SH-SY5Y (cell line): ENCODE measurements around the gene CYP11A1.

ENCODE experiments used
- GATA2 ChIP-seq: IDR thresholded peaks from 2 replicates; pipeline ENCODE4 v1.6.1; 2011; ENCODE audit warnings: mild to moderate bottlenecking, low read depth, low read length
- GATA3 ChIP-seq: IDR thresholded peaks from 2 replicates; pipeline ENCODE4 v1.6.1; 2011; ENCODE audit warnings: low read depth, mild to moderate bottlenecking, low read length, moderate library complexity

DNA sequence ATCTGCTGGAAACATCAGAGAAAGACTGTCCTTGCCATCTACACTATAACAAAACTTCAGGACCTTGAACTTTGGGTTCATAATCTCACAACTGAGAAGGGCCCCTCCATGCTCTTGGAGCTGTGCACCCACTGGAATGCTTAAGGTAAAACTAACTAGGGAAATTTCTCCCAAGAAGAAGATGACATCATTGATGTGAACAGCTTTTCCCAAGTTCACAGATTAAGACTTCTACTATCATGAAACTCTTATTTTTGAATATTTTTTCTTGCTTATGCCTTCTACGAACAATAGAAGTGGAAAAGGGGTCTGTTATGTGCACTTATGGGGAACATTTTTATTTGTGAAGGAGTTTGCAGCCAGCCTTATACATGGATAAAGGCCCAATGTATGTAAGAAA is 5.0 kb downstream of the CYP11A1 start:
- TF ChIP-seq GATA2 (no peak), GATA3 (no peak)
